Renal cortex interstitium (tissue), 11 donors: Measurements from ENCODE around the gene ZFYVE26. TPM values are rescaled to one million over a fixed set of nuclear protein-coding genes. Genes with fewer than 3 reads are reported as not detected.

Experiments
- DNase-seq, 11 donors: peaks; one replicate each; pipeline ENCODE4 v3.0.0-alpha.2; 2013; ENCODE audit warnings: low read depth in 9 of 11, low spot score in 4 of 11; ENCODE audit errors: extremely low read depth in 1 of 11
- polyA plus RNA-seq, 3 donors: library from polyadenylated mRNA; unstranded; fragments of 120-200 nt; gene quantifications; one replicate each; pipeline ENCODE4 v1.2.1, GENCODE V29; 2013; ENCODE audit not compliant: insufficient read length in 3 of 3

Gene ZFYVE26
- polyA plus RNA-seq, 3 donors: 15.2 to 20.3 (median 17.0) TPM

- DNase-seq: peak in 1 of 11 donors; percentile 2
Observed at GRCh38 chr14:67765192-67765834, 51.1 kb downstream of the ZFYVE26 start.

DNA sequence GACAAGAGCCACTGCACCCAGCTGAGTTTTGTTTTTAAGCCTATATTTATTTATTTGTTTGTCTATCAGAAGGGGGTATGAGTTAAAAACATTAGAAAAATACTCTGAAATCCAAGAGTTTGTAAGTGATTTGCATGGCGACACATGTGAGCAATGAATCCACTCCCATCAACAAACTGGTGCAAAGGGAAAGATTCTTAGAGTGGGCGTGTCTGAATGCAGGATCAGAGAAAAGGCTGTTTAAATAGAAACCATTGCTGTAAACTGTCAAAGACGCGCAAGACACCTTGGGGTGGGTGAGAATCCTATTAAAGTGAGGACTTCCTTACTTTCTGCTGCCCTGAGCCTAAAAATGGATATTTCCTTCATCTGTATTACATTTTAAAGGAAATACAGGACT, 51.9 kb downstream of the ZFYVE26 start:
- DNase-seq: no peak

DNA sequence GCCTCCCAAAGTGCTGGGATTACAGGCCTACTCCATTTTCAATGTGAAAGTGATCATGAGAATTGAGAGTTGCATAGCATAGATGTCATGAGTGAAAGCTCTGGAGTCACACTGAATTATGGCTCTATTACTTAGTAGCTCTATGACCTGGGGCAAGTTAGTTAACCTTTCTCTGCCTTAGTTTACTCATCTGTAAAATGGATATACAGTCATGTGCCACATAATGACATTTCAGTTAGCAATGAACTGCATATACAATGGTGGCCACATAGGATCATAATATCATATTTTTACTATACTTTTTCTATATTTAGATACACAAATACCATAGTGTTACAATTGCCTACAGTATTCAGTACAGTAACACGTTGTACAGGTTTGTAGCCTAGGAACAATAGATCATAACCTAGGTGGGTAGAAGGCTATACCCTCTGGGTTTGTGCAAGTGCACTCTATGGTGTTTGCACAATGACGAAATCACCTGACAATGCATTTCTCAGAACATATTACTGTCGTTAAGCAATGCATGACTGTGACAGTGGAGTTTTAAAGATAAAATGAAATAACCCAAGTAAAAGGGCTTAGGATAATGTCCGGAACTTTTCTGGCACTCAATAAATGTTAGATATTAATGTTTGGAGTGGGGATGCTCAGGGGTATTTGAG, 53.1 kb downstream of the ZFYVE26 start:
- no peak for DNase-seq

DNA sequence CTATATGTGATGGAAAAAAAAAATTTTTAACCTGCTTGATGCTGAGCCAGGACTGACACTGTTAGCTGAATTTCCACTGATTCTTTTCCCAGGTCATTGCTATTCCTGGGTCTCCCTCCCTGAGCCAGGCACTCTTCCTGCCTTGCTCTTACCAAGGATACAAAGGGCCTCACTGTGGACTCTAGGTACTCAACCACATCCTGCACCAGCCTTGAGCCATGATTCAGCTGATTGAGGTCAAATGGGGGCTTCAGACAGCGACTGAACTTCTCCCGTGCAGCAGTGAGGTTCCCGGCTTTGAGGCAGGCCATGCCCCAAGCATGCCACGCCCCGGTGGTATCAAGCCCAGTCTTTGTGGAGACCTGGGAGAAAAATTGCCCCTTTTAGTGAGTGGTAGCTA, 54.3 kb downstream of the ZFYVE26 start:
- DNase-seq: no peak

GRCh38 chr14:67759916-67760315, 56.5 kb downstream of the ZFYVE26 start:
- DNase-seq: no peak

DNA sequence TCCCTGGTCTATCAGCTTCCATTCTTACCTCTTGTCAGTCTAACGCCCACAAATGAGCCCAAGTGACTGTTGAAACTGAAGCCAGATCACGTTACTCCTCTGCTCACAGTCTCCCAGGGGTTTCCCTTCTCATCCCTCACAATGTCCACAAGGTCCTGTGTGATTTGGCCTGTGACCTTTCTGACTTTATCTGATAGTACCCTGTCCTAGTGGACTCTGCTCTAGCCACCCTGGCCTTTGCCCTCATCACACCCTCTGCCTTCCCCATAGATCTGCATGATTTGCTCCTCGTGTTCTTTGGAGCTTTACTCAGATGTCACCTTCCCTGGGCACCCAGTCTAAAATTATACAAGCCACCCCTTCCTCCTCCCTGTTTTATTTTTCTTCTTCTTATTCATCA, 59.2 kb downstream of the ZFYVE26 start:
- DNase-seq: no peak

GRCh38 chr14:67756496-67756895, 59.9 kb downstream of the ZFYVE26 start:
- no peak for DNase-seq

- DNase-seq: no peak
Observed at GRCh38 chr14:67749341-67750084, 66.9 kb downstream of the ZFYVE26 start.

DNA sequence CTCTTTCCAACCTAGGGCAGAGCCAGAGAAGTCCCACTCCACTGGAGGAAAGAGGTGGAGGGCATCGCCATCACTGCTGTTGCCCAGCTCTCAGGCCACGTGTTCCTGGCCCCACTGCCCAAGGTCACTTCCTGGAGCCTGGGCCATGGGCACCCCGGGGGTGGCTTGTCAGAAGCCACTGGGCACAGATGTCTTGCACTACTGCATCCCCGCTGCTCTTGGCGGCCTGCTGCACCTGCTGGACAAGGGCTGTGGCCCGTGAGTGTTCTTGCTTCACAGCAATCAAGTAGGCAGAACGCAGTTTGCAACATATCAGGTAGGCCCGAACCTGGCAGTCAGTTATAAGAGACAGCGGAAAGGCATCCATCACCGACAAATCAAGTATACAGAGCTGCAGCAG, 68.1 kb downstream of the ZFYVE26 start:
- no peak for DNase-seq

GRCh38 chr14:67746927-67747326, 69.5 kb downstream of the ZFYVE26 start:
- no peak for DNase-seq

GRCh38 chr14:67744046-67744445, 72.3 kb downstream of the ZFYVE26 start:
- no peak for DNase-seq

DNA sequence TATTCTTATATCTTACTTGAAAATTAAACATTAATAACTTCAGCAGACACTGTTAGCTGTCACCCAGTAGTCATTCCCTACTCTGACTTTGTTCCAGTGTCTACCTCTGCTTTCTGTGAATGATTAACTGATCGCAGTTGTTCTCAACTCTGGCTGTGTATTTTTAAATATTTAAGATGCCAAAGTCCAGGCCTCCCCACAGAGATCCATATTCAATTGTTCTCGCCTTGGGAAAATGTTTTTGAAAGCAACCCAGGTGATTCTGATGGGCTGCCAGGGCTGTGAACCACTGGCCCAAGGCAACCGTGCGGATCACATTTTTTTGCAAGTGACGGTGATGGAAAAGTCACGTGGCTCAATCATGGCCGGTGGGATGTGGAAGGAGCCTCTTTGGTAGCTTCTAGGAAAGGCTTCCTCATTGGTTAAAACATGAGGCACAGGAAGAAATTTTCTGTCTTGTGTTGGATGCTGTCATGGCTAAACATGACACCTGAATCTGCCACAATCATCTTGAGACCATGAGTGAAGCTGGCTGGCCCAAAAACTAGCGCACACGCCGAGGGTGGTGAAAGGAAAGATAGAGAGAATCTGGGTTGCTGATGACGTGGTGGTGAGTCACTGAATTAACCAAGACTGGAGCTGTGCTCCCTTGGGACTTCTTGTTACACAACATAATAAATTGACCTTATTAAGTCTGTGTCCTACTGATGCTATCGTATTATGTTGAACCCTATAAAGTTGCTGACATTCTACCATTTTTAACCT, 77.5 kb downstream of the ZFYVE26 start:
- peak in 2 of 11 donors; percentile 9 to 20 for DNase-seq

DNA sequence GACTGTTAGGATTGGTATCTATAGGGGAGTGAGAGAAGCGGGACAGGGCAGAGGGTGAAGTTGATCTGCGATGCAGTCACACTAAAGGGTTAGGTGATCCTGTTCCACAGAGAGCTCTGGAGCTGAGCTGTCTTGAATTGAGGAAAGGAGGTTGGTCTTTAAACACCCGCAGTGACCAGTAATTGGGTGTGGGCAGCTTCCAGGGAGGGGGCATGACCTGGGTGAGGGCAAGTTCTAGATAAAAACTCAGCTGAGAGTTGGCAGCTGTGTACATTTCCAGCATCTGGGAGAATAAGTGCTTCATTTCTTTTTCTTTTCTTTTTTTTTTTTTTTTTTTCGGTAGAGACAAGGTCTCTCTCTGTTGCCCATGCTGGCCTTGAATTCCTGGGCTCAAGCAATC, 79.6 kb downstream of the ZFYVE26 start:
- no peak for DNase-seq

GRCh38 chr14:67735336-67736147, 80.8 kb downstream of the ZFYVE26 start:
- no peak for DNase-seq

DNA sequence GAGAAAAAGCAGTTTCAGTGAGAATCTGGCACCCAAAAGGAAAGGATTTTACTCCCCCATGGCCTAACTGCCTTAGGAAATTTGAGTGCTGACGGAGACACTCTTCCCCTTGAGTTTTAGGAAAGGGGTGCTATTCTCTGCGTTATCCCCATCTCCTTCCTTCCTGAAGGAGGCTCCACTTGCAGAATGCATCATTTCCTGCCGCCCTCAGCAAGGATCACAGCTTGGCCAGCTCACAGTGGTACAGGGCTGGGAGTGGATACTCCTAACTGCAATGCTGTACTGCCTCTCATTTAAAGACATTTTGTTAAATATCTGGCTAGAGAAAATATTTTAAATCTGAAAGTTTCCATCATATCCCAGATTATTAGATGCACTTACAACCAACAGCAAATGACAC, 81.7 kb downstream of the ZFYVE26 start:
- DNase-seq: no peak

DNA sequence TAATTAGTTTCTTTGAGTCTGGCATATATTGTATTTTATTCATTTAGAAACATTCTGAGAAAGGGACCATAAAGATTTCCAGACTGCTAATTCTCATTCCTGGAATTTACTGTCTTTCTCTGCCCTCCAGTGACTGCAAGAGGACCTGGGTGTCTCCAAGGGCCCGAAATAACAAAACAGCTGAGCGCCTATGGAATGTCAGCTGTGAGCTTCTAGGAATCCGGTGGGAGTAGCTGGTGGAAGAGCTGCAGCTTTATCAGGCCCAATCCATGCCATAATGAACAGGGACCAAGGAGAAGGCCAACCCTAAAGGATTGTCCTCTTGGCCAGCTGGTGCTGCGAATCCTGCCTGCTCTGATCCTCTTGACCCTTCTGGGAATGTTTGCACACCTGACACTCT, 82.8 kb downstream of the ZFYVE26 start:
- peak in 4 of 11 donors; percentile 17 to 59 (median 38) for DNase-seq

DNA sequence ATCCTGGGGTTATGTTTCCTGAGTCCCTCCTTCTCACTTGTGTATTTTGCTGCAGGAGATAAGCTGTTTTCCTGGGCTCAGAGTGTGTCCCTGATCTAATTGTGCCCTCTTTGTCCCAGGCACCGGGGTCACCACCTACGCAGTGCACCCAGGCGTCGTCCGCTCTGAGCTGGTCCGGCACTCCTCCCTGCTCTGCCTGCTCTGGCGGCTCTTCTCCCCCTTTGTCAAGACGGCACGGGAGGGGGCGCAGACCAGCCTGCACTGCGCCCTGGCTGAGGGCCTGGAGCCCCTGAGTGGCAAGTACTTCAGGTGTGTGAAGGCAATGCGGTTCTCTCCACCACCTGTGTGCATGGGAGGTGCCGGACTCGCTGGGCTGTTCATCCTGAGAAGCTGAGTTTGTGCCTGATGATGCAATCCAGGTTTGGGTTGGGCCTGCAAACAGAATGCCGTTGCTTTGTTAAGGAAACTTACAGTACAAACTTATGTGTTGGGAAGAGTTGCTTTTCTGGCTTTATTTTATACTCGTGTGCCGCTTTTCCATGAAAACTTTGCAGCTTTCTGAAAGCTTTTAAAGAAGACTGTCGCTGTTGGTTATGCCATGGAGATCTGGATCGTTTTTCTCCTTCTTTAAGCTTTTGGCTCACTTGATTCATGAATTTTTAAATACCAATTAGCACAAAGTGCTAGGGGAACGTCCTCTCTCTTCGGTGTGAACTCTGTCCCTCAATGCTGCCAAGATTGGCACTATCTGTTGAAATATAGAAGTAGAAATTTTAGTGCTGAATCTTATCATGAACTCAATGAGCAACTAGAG, 87.1 kb downstream of the ZFYVE26 start:
- no peak for DNase-seq

GRCh38 chr14:67728258-67728657, 88.1 kb downstream of the ZFYVE26 start:
- DNase-seq: no peak
